ENCODE results near the gene FRAT1.

DNA sequence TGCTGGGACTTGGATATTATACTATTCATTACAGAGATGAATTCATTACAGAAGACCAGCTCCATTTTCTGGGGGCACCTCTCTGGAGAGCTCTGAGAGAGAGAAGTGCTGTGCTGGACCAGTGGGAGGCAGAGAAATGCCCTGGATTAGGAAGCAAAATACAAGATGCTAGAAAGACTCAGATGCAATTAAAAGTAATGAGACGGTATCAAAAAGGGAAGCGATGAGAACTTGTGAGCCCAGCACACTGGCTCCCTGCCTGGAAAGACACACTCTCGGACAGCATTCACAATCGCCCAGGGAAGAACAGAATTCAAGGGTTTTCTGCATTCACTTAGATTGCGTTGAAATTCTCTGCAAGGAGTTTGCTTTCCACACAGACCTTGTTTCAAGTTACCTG, 19.0 kb downstream of the FRAT1 start:
- TF ChIP-seq CTCF (IDR thresholded peaks at IDR 0.05; ENCODE audit: insufficient read depth, low read depth, low read length) (no peak), EZH2 (IDR thresholded peaks at IDR 0.05; ENCODE audit: insufficient read depth, low read length) (no peak)
